ENCODE measurements around the gene KIFAP3.

- TF ChIP-seq CTCF (IDR thresholded peaks at IDR 0.05) (no peak), EZH2 (IDR thresholded peaks at IDR 0.05; ENCODE audit: borderline replicate concordance, insufficient read depth, low read depth, low read length, poor library complexity, severe bottlenecking) (no peak)
These were observed 173.4 kb downstream of the KIFAP3 start for GRCh38 chr1:169901115-169901514.
